GM18508 (cell line): ENCODE data around the gene EIF1.

Source experiments
- ATAC-seq: cut with Tn5 transposase; IDR thresholded peaks from one replicate; pipeline ENCODE4 v1.9.1; 2021; ENCODE audit warnings: moderate number of reproducible peaks; ENCODE audit not compliant: insufficient read depth, unreplicated experiment

EIF1 gene

GRCh38 chr17:41731836-41732235 lies 43.2 kb downstream of the EIF1 start:
- no peak for ATAC-seq

DNA sequence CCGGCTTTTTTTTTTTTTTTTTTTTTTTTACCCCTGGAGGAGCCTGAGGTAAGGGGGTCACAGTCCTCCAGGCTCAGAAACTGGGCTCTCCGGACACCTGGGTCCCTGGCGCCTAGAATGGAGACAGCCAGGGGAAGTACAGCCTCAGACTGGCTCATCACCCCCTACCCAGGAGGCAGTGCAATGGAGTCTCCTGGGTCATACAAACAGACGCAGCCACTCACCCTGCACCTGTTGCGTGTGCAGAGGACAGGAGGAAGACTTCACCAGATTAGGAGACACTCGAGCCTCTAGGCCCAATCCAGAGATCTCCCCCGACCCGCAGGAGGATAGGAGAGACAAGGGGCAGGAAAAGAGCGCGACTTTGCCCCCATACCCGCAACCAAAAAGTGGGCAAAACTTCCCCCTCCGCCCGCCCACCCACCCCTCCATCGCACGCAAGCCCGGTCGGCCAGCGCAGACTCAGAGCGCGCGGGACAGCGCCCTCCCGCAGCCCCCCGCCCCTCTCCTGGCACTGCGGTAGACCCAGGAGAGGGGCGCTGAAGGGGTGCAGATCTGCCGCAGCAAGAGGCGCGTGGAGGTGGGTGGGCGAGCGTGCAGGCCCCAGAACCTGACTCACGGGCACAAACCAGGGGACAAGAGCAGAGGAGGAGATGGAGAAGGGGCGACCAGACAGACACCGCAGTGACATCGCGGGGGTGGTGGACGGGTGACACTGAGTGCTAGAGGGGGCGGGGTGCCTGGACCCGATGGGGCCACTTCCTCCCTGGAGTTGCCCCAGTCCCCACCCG lies 44.9 kb downstream of the EIF1 start:
- ATAC-seq = no peak

DNA sequence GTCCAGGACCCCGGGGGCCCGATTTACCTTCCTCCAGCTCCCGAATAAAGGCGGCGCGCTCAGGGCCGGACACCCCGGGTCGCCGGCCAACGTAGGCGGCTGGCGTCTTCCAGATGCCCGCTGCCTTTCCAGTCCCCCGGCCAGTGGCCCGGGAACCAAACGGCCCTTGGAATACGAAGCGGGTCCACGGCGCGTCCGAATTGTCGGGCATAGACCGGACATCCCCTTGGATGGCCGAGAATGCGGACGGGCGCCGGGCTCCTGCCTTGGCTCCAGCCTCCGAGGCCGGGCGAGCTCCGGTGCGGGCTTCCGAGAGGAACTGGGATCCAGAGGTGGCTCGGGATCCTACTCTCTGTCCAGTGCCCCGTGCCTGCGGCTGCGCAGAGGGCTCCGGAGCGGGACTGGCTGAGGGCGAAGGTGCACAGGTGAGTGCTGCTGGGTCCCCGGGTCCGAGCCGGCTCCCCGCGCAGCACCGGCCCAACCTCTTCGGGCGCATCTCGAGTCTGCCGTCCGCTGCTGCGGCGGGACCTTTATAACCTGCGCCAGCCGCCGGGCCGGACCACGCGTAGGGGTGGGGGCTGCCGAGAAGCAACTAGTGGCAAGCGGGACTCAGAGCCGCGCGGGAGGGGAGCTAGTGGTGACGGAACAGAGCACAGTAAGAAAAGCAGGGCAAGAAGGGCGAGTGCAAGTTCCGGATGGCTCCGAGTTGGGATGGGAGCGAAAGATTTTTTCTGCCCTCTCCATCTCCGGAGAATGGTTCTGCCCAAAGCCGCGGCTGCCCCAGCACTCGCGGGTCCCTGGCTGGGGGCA lies 45.7 kb downstream of the EIF1 start, which contains the start of gene HAP1:
HAP1 (minus strand) TSS at position 505 of the 810 bp plus-strand sequence; CDS start at position 496, 9 bp downstream.
- ATAC-seq = no peak

GRCh38 chr17:41734949-41735313 lies 46.2 kb downstream of the EIF1 start:
- ATAC-seq = no peak

- no peak for ATAC-seq
Measured at GRCh38 chr17:41735744-41736143, 47.1 kb downstream of the EIF1 start.

DNA sequence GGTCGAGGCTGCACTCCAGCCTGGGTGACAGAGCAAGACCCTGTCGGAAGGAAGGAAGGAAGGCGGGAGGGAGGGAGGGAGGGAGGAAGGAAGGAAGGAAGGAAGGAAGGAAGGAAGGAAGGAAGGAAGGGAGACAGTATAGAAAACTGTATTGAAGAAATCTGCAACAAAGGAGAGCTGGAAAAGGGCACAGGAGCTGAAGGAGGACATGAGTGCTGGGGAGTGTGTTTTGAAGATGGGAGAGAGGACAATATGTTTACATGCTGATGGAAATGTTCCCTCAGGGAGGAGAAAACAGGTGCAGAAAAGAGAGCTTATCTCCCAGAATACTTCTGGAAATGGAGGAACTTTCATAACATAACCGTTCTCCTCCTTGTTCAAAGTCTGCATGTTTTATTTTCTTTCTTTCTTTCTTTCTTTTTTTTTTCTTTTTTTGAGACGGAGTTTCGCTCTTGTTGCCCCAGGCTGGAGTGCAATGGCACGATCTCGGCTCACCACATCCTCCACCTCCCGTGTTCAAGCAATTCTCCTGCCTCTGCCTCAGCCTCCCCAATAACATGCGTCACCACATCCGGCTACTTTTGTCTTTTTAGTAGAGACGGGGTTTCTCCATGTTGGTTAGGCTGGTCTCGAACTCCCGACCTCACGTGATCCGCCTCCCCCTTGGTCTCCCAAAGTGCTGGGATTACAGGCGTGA lies 48.4 kb downstream of the EIF1 start:
- no peak for ATAC-seq

GRCh38 chr17:41737680-41738023 lies 49.0 kb downstream of the EIF1 start:
- no peak for ATAC-seq

- no peak for ATAC-seq
Measured at GRCh38 chr17:41738077-41738800, 49.6 kb downstream of the EIF1 start.

DNA sequence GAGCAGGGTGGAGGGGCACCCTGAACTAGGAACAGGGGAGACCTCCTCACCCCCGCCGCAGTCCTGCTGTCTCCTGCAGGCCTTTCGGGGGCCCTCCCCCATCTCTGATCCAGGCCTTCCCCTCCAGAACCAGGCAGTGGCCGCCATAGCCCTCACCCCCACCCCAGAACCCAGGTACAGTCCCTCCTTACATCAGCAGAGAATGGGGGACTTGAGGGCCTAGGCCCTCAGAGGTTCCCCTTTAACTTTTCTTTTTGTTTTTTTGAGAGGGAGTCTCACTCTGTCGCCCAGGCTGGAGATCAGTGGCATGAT lies 50.1 kb downstream of the EIF1 start:
- ATAC-seq = no peak

GRCh38 chr17:41739661-41740352 lies 51.1 kb downstream of the EIF1 start:
- no peak for ATAC-seq

DNA sequence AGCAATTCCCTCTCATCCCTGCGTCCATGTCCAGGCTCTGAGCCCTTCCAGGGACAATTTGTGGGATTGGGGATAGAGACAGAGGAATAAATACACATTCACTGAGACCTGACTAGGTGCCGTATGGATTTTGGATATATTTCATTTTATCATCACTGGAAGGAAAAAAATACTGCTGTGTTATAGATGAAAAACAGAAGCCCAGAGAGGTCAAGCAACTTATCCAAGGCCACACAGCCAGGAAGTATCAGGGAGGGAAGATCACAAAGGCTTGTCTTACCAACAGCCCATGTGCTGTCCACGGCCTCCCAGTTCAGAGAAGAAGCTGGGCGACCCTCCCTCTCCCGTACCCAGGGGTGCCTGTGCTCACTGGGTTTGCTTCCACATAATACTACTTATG lies 51.8 kb downstream of the EIF1 start:
- no peak for ATAC-seq

- no peak for ATAC-seq
Measured at GRCh38 chr17:41741709-41742108, 53.0 kb downstream of the EIF1 start.
